Fibroblast of gingiva (primary cell): Measurements from ENCODE around the gene CHAF1A.

Source experiments
- DNase-seq: peaks from one replicate; pipeline ENCODE4 v3.0.0-alpha.2; 2011; ENCODE audit warnings: low read depth

CHAF1A gene

DNA sequence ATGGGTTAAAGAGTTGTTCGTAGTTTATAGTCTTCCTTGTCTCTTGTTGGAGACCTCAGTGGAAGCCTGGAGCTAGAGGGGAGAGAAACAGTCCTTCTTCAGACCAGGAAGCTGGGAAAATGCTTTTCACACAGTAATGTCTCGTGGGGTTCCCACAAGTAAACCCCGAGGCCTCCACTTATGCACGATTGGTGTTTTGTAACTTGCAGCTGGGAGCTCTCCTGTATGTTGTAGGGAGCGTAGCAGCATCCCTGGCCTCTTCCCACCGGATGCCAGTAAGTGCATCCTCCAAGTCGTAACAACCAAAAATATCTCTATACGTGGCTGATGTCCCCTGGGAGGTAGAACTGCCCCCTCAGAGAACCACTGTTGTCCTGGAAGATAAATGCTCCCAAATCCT lies 3.5 kb downstream of the CHAF1A start:
- DNase-seq, result no peak

DNA sequence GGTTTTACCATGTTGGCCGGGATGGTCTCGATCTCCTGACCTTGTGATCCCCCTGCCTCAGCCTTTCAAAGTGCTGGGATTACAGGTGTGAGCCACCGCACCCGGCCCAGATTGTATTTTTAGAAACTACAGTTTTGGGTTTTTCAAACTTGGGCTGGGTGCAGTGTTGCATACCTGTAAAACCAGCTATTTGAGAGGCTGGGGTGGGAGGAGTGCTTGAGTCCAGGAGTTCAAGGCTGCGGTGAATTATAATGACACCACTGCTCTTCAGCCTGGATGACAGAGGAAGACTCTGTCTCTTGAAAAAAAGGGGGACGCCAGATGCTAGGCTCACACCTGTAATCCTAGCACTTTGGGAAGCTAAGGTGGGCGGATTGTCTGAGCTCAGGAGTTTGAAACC lies 4.2 kb downstream of the CHAF1A start:
- DNase-seq, result no peak

DNA sequence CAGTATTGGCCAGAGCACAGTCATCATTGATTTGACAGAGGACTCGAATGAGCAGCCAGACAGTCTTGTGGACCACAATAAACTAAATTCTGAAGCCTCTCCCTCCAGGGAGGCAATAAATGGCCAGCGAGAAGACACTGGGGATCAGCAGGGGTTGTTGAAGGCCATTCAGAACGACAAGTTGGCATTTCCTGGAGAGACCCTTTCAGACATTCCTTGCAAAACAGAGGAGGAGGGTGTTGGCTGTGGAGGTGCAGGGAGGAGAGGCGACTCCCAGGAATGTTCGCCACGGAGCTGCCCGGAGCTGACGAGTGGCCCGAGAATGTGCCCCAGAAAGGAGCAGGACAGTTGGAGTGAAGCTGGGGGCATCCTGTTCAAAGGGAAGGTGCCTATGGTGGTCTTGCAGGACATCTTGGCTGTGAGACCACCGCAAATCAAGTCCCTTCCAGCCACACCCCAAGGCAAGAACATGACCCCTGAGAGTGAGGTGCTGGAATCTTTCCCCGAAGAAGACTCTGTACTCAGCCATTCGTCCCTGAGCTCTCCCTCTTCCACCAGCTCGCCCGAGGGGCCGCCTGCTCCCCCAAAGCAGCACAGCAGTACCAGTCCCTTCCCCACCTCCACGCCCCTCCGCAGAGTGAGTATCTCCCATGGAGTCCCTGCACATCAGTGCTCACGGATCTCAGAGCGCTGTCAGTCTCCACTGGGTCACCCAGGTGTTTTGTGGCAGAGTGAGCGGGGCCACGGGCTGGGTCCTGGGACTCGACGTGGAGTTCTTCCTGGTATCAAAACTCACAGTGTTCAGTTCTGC lies 6.9 kb downstream of the CHAF1A start:
- no peak for DNase-seq

DNA sequence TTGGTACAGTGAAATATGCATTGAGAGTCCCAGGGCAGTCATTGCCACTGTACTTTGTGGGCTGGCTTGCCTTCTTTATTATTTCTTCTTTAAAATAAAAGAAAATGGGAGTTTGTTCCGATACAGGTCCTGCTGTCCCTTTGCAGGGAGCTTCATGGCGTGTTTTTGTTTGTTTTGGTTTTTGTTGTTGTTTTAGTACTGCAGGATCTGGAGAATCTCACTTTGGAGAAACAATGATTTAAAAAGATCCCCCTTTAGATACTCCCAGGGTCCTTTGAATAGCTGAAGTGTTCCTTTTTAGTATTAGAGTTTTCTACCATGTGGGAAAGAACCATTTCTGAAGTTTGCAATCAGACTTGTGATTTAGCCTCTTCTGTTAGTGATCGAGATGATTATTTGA lies 11.1 kb downstream of the CHAF1A start:
- no peak for DNase-seq

- DNase-seq, result peak; percentile 31
Observed at GRCh38 chr19:4414144-4414799, 11.8 kb downstream of the CHAF1A start.

DNA sequence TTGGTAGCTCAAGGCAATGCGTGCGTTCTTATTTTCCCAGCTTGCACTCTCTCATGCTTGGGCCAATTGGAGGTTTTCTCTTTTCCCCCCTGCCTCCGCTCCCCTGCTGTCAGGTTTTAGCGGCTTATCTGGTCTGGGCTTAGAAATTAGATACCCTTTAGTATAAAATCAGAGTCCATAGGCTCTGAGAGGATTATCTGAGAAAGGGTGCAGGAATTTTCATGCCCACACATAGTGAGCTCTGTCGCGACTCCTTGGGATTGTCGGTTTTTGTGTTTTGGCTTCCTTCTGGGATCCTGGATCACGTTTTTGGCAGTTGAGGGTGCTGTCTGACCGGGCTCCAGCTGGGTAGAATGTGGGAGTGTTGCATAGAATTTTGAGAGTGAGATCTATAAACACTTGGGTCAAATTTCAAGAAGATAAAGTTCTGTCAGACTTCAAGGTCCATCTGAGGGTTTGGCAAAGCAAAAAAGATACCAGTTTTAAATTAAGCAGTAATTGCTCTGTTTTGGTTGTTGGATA lies 12.4 kb downstream of the CHAF1A start:
- peak; percentile 36 for DNase-seq

GRCh38 chr19:4415352-4415751 lies 12.9 kb downstream of the CHAF1A start:
- DNase-seq, result peak; percentile 40

DNA sequence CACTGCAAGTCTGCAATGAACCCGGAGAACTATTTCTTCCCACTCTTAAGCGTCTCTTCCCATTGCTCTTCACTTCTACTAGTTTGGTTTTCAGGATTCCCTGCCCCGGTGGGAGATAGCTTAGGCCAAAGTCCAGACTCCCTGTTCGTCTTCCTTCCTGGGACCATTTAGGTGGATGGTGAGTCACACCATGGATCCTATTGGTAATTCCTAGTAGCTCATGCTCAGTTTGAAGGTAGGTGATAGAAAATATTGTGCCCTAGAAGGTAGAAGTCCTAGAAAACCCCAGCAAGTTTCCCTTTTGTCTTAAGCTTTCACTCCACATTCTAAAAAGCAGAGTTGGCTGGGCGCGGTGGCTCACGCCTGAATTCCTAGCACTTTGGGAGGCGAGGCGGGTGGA lies 13.8 kb downstream of the CHAF1A start:
- DNase-seq, result no peak

- no peak for DNase-seq
Observed at GRCh38 chr19:4423416-4424126, 21.1 kb downstream of the CHAF1A start.

DNA sequence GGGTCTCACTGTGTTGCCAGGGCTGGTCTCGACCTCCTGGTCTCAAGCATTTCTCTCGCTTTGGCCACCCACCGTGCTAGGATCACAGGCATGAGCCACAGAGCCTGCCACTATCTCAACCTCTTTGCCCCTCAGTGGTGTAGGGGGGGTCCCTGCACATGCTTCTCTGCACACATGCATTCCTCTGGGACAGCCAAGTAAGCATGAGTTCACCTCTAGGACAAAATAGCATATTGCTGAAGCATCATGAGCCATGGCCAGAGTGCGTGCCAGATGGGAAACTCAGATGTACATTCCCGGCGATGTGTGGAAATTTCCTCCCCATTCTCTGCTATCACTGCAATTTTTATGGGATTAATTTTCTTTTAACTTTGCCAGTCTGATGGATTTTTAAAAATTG lies 23.1 kb downstream of the CHAF1A start:
- peak; percentile 36 for DNase-seq

DNA sequence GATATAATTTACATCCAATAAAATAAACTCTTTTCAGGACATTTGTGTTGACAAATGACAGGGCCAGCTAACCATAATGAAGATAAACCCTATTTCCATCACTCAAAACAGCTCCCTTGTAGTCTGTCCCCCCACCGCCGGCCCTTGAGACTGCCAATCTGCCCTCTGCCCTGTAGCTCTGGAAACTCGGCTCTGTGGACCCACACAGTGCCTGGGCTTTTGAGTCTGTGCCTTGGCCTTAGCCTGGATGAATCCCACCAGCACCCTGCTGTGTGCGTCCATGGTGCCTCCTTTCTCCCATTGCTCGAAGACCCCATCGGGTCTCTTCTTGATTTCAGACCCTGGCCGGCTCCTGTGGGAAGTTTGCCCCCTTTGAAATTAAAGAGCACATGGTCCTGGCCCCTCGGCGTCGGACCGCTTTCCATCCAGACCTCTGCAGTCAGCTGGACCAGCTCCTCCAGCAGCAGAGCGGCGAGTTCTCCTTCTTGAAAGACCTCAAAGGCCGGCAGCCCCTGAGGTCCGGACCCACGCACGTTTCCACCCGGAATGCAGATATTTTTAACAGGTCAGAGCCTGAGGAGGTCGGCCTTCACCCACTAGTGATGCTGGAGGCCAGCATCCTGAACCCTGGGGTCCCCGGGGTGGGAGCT lies 26.0 kb downstream of the CHAF1A start:
- no peak for DNase-seq

GRCh38 chr19:4429256-4429655 lies 26.8 kb downstream of the CHAF1A start:
- DNase-seq, result no peak

DNA sequence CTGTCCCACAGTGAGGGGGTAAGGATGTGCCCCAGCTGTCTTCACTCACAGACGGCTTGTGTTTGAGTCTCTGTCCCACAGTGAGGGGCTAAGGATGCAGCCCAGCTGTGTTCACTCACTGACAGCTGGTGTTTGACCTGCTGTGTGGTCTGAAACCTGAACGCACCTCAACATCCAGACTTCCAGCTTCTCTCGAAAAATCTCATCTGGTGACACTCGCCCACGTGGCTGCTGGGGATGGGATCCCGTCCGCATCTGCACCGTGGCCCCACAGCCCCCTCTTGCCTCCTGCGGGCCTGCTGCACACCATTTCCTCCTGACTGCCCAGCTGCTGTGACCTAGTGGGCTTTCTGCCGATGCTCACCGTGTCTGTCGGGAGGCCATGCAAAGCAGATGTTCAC lies 27.3 kb downstream of the CHAF1A start:
- DNase-seq, result no peak

DNA sequence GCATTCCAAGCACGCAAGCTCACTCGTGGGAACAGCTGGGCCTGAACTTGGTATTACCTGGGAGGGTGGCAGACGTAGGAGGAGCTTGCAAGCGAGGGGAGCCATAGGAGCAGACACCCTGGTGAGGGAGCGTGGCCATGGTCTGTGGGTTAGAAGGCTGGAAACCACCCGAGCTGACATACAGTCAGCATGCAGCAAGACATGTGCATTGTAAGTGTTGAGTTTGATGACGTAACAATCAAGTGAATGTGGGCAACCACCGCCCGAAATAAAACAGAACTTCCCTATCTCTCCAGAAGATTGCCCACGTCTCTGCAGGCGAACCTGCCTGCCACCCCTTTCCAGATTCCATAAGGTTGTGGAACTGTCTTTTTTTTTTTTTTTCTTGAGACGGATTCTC lies 28.3 kb downstream of the CHAF1A start:
- no peak for DNase-seq

DNA sequence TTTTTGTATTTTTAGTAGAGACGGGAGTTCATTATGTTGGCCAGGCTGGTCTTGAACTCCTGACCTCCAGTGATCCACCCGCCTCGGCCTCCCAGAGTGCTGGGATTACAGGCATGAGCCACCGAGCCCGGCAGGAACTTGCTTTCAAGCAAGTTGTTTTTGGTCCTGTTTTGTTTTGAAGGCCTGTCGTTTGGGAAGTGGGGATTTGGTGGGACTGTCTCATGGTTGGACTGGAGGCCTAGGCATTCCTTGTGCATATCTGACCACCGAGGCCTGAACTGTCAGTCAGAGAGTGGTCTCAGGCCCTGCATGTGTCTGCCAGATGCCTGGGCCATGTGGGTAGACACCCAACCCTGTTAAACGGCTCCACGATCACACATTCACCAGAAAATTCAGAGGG lies 28.9 kb downstream of the CHAF1A start:
- no peak for DNase-seq

DNA sequence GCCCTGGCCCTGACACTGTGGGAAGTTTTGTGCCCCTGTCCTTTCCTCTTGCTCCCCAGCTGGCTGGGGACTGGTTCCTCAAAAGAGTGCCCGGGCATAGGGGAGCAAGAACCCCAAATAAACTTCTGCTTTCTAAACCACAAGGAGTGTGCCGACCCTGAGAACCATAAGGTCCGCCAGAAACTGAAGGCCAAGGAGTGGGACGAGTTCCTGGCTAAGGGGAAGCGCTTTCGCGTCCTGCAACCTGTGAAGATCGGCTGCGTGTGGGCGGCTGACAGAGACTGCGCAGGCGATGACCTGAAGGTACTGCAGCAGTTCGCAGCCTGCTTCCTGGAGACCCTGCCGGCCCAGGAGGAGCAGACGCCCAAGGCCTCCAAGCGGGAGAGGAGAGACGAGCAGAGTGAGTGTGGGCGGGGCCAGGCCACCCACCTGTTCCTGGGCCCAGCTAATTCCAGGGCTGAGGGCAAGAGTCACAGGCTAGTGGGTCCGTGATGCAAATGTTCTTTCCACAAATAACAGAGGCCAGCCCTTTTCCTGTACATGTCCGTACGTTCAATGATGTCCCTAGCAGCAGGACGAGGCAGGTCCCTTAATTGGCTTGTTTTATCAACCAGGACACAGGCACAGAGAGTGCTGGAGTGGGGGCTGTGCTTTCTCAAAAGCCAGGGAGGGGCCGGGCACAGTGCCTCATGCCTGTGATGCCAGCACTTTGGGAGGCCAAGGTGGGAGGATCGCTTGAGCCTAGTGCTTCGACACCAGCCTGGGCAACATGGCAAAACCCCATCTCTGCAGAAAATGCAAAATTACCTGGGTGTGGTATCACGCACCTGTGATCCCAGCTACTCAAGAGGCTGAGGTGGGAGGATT lies 29.6 kb downstream of the CHAF1A start:
- no peak for DNase-seq

- DNase-seq, result no peak
Observed at GRCh38 chr19:4432918-4433506, 30.6 kb downstream of the CHAF1A start.

DNA sequence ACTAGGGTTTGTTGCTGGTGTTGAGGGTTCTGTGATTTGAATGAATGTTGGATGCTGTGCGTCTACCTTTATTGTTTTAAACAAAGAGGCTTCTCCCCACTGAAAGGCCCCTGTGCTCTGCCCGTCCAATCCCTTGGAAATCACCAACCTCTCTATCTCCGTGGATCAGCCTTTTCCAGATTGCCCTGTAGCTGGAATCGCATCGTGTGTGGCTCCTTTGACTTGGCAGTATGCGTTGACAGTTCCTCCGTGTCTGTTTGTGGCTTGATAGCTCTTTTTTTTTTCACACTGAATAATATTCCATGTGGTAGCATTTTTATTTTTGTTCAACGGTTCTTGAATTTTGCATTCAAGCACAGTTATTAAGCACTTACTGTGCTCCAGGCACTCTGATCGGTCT lies 32.0 kb downstream of the CHAF1A start:
- DNase-seq, result no peak

DNA sequence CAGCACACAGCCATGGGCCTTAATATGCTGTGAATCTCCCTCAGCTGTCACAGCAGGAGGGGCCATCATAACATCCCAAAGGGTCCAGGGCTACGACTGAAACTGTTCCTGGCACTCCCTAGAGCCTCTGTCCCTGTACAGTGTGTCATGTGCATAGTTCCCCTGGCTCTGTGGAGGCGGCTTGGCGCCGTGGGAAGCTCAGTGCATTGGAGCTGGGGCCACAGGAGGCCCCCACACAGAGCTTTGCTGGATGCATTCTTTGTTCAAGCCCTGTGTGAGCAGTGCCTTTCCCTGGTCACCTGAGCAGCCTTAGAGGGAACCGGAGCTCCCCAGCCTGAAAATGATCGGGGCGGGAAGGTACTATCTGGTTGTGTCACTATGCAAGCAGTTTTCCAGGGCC lies 33.8 kb downstream of the CHAF1A start:
- DNase-seq, result no peak

DNA sequence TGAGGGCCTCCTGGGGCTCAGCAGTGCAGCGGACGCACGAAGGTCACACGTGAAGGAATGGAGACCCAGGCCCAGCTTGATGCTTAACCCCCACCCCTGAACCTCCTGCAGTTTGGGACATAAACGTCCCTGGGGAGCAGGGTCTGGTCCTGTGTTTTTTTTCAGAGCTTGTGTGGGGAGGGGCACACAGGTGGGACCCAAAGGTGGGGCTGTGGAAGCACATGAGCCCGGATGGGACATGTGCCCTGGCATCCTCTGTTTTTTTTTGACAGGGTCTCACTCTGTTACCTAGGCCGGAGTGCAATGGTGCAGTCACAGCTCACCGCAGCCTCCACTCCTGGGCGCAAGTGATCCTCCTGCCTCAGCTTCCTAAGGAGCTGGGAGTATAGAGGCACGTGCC lies 34.7 kb downstream of the CHAF1A start:
- DNase-seq, result no peak

DNA sequence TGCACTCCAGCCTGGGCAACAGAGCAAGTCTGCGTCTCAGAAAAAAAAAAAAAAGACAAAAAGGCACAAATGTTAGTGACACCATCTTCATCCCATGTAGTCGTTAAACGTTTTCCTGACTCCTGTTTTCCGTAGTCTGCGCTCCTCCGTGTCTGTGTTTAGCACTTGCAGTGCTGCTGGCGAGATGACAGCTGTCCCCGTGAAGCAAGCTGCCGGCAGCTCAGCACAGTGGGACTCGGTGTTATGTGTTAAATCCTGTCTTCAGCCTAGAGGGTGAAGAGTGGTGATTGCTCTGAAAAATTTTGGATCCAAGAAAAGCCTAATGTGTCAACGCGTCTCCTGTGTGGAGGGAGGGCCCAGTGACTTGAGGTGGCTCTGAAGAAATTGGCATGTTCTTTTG lies 36.8 kb downstream of the CHAF1A start:
- DNase-seq, result no peak
